Measurements from ENCODE around the gene ZKSCAN3. TPM values are rescaled to one million over a fixed set of nuclear protein-coding genes. Genes with fewer than 3 reads are reported as not detected.
"Not testable (repeated sequence)": the region's sequence is repeated elsewhere in the genome, so short reads cannot be mapped to it uniquely, and the experiment has no call there.

The ZKSCAN3 gene
- polyA plus RNA-seq, 3 donors = 0.36 to 1.7 (median 1.6) TPM

GRCh38 chr6:28356666-28357020 lies 6.9 kb downstream of the ZKSCAN3 start:
- TF ChIP-seq CTCF (IDR thresholded peaks at IDR 0.05) = no peak
- no peak overlapping the region for H3K4me3 ChIP-seq (replicated peaks in 1 of 3; ENCODE audit: low read depth in 2 of 3, low read length in 3 of 3)
- no peaks in the 10 kb centered on the region for H4K20me1 ChIP-seq (ENCODE audit: insufficient read depth, low read length)
- Mint-ChIP-seq H3K27me3 (ENCODE audit: low read depth in 3 of 3) (peaks cover 0 to 1% (median 0%) of the 10 kb centered on the region in 3 donors), H3K4me1 (peaks cover 23% of the 10 kb centered on the region), H3K9me3 (no peaks in the 10 kb centered on the region), H3K4me3 (peak overlapping the region in 1 of 2 donors; percentile 60), H3K27ac (peak overlapping the region in 3 of 7 donors; percentile 40 to 42 (median 41)), H3K36me3 (peaks cover 5 to 12% of the 10 kb centered on the region in 2 donors)
- WGBS (ENCODE audit: insufficient coverage) = 36% methylated on average over 3 of the region's 7 CpGs
- peak overlapping the region in 1 of 2 donors; percentile 92 for H3K27ac ChIP-seq (ENCODE audit: low read depth in 1 of 2, low read length in 2 of 2)
- peak overlapping the region; percentile 88 for H3K4me2 ChIP-seq (replicated peaks; ENCODE audit: extremely low read depth, low read length, poor library complexity, severe bottlenecking)
- DNase-seq = no peak
- no peaks in the 10 kb centered on the region for H3K9me3 ChIP-seq (replicated peaks in 1 of 2; ENCODE audit: control insufficient read depth in 1 of 2, insufficient read depth in 1 of 2, low read length in 2 of 2)
- no peak overlapping the region for H3K9ac ChIP-seq (ENCODE audit: insufficient read depth, low read length, poor library complexity, severe bottlenecking)
- H3K36me3 ChIP-seq (replicated peaks in 1 of 2; ENCODE audit: control insufficient read depth in 1 of 2, insufficient read depth in 2 of 2, low read length in 2 of 2) = no peaks in the 10 kb centered on the region
- peaks cover 18 to 20% of the 10 kb centered on the region in 2 donors for H3K4me1 ChIP-seq (ENCODE audit: control insufficient read depth in 1 of 2, insufficient read depth in 2 of 2, low read length in 2 of 2)
- intact Hi-C loops (cut with micrococcal nuclease) = loop anchor here in 1 of 2 donors (10.0 kb wide), 1 partner anchor 212 kb away; the partner anchor contains the start of gene ZKSCAN8
- peaks cover 22% of the 10 kb centered on the region for H3K79me2 ChIP-seq (ENCODE audit: insufficient read depth, low read length)
- H3K27me3 ChIP-seq (ENCODE audit: control insufficient read depth in 2 of 2, insufficient read depth in 2 of 2, low read length in 2 of 2) = no peaks in the 10 kb centered on the region
- H2AFZ ChIP-seq (ENCODE audit: insufficient read depth, low read depth, low read length, poor library complexity, severe bottlenecking) = no peak overlapping the region

- Histone ChIP-seq H4K20me1 (ENCODE audit: insufficient read depth, low read length) (no peaks in the 10 kb centered on the region), H3K9ac (ENCODE audit: insufficient read depth, low read length, poor library complexity, severe bottlenecking) (no peak overlapping the region), H3K4me1 (ENCODE audit: control insufficient read depth in 1 of 2, insufficient read depth in 2 of 2, low read length in 2 of 2) (peaks cover 18 to 20% of the 10 kb centered on the region in 2 donors), H3K79me2 (ENCODE audit: insufficient read depth, low read length) (peaks cover 18% of the 10 kb centered on the region), H3K9me3 (replicated peaks in 1 of 2; ENCODE audit: control insufficient read depth in 1 of 2, insufficient read depth in 1 of 2, low read length in 2 of 2) (no peaks in the 10 kb centered on the region), H2AFZ (ENCODE audit: insufficient read depth, low read depth, low read length, poor library complexity, severe bottlenecking) (peak overlapping the region; percentile 18), H3K27me3 (ENCODE audit: control insufficient read depth in 2 of 2, insufficient read depth in 2 of 2, low read length in 2 of 2) (no peaks in the 10 kb centered on the region), H3K4me3 (replicated peaks in 1 of 3; ENCODE audit: low read depth in 2 of 3, low read length in 3 of 3) (no peak overlapping the region), H3K27ac (ENCODE audit: low read depth in 1 of 2, low read length in 2 of 2) (no peak overlapping the region), H3K4me2 (replicated peaks; ENCODE audit: extremely low read depth, low read length, poor library complexity, severe bottlenecking) (no peak overlapping the region), H3K36me3 (replicated peaks in 1 of 2; ENCODE audit: control insufficient read depth in 1 of 2, insufficient read depth in 2 of 2, low read length in 2 of 2) (no peaks in the 10 kb centered on the region)
- peaks cover 23% of the 10 kb centered on the region for H3K4me1 Mint-ChIP-seq
- H3K4me3 Mint-ChIP-seq = peak overlapping the region in 1 of 2 donors; percentile 60
- H3K9me3 Mint-ChIP-seq = no peaks in the 10 kb centered on the region
- TF ChIP-seq CTCF (IDR thresholded peaks at IDR 0.05) = no peak
- H3K27me3 Mint-ChIP-seq (ENCODE audit: low read depth in 3 of 3) = peaks cover 0 to 1% (median 0%) of the 10 kb centered on the region in 3 donors
- H3K27ac Mint-ChIP-seq = no peak overlapping the region
- intact Hi-C loops (cut with micrococcal nuclease) = loop anchor here in 1 of 2 donors (10.0 kb wide), 1 partner anchor 212 kb away; the partner anchor contains the start of gene ZKSCAN8
- no CpG with 5 or more reads among the region's 6 CpGs for WGBS (ENCODE audit: insufficient coverage)
- peaks cover 7 to 16% of the 10 kb centered on the region in 2 donors for H3K36me3 Mint-ChIP-seq
- DNase-seq = peak; percentile 10 to 35 (median 21)
Measured at GRCh38 chr6:28357036-28357435, 7.3 kb downstream of the ZKSCAN3 start.

GRCh38 chr6:28359562-28359961 lies 9.8 kb downstream of the ZKSCAN3 start:
- Histone ChIP-seq H3K36me3 (replicated peaks in 1 of 2; ENCODE audit: control insufficient read depth in 1 of 2, insufficient read depth in 2 of 2, low read length in 2 of 2) (peaks cover 12 to 22% of the 10 kb centered on the region in 2 donors), H3K79me2 (ENCODE audit: insufficient read depth, low read length) (peaks cover 11% of the 10 kb centered on the region), H3K4me1 (ENCODE audit: control insufficient read depth in 1 of 2, insufficient read depth in 2 of 2, low read length in 2 of 2) (peaks cover 18 to 20% of the 10 kb centered on the region in 2 donors)
- not testable (repeated sequence) for H3K27me3 ChIP-seq (ENCODE audit: control insufficient read depth in 2 of 2, insufficient read depth in 2 of 2, low read length in 2 of 2); H3K4me3 ChIP-seq (replicated peaks in 1 of 3; ENCODE audit: low read depth in 2 of 3, low read length in 3 of 3); H3K4me3 Mint-ChIP-seq; H3K27ac ChIP-seq (ENCODE audit: low read depth in 1 of 2, low read length in 2 of 2); H3K27me3 Mint-ChIP-seq (ENCODE audit: low read depth in 3 of 3); DNase-seq; H4K20me1 ChIP-seq (ENCODE audit: insufficient read depth, low read length); H3K27ac Mint-ChIP-seq; H3K4me2 ChIP-seq (replicated peaks; ENCODE audit: extremely low read depth, low read length, poor library complexity, severe bottlenecking); H2AFZ ChIP-seq (ENCODE audit: insufficient read depth, low read depth, low read length, poor library complexity, severe bottlenecking); H3K9me3 ChIP-seq (replicated peaks in 1 of 2; ENCODE audit: control insufficient read depth in 1 of 2, insufficient read depth in 1 of 2, low read length in 2 of 2); H3K9ac ChIP-seq (ENCODE audit: insufficient read depth, low read length, poor library complexity, severe bottlenecking); H3K9me3 Mint-ChIP-seq
- peaks cover 20% of the 10 kb centered on the region for H3K4me1 Mint-ChIP-seq
- intact Hi-C loops (cut with micrococcal nuclease) = loop anchor here in 1 of 2 donors (10.0 kb wide), 1 partner anchor 215 kb away; the partner anchor contains the start of gene ZKSCAN8
- no CpG with 5 or more reads among the region's 16 CpGs for WGBS (ENCODE audit: insufficient coverage)
- H3K36me3 Mint-ChIP-seq = peaks cover 21 to 33% of the 10 kb centered on the region in 2 donors
